ENCODE data around the gene CCDC149.
"Not testable (repeated sequence)": the region's sequence is repeated elsewhere in the genome, so short reads cannot be mapped to it uniquely, and the experiment has no call there.

CCDC149 gene

DNA sequence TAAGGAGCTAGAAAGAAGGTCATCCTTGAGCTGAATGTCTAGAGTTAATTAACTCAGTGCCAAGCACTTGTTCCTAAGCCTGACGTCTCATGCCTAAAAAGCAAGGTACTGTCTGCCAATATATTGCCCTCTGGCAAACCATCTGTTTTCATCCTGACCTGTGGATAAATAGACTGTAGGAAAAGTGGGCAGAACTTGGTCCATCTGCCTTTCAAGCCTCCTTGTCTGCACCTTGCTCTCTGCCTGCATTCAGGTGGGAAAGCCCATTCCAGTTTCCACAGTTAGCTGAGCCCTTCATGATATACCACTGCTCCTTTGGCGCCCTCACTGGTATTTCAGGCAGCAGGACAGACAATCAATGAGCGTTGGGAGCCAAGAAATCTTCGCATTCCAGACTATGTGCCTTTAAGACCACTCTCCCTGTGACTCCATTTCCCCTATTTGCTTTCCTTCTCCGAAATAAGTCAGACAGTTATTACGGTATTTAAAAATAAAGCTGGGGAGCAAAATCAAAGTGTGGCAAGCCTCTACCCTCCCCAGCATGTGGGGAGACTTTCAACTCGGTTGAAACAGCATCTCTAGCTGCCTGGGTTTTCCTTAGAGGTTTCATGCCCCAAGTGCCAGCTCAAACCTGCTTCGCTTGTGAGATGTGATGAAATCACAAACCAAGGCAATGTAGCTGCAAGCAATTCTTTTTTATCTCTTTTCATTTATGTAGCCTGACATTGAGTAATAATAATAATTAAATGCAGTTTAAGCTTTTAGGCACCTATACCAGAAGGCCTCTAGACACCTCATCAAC, 2.5 kb upstream of the CCDC149 start:
- DNase-seq, result no peak

GRCh38 chr4:24914460-24914859, 1.6 kb upstream of the CCDC149 start:
- DNase-seq, result no peak

GRCh38 chr4:24913119-24913485, 260 bp upstream of the CCDC149 start:
- DNase-seq, result no peak

DNA sequence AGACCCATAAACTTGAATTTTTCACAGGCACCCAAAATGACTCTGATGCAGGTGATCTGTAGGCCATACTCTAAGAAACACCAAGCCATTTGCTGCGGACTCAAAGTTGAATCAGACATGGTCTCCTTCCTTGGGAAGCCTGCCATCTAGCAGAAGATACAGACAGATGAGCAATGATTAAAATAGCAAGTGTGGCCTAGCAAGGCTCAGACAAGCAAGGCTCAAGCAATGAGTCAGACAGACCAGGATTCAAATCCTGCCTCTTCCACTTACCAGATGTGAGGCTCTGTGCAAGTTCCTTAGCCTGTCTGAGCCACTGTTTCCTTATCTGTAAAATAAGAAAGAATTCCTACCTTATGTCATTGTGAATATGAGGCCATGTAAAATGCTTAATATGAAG, 2.3 kb downstream of the CCDC149 start:
- DNase-seq, result no peak

GRCh38 chr4:24909606-24910005, 3.2 kb downstream of the CCDC149 start:
- DNase-seq, result not testable (repeated sequence)

DNA sequence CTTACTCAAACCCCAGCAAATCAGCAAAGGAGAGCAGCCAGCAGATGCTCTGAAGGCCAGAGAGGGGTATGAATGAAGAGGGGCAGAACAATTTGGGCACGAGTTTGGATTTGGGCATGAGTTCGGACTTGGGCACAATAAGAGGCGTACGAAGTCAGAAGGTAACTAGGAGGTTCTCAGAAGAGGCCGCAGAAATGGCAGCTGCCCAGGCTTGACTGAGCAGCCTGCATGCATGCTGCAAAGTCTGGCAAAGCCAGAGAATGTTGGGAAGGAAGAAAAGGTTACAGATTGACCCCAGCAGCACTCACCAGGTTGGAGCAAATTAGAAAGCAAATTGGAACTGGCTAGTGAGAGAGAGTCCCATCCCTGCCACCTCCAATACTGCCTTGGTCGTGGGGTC, 15.2 kb downstream of the CCDC149 start:
- no peak for DNase-seq

DNA sequence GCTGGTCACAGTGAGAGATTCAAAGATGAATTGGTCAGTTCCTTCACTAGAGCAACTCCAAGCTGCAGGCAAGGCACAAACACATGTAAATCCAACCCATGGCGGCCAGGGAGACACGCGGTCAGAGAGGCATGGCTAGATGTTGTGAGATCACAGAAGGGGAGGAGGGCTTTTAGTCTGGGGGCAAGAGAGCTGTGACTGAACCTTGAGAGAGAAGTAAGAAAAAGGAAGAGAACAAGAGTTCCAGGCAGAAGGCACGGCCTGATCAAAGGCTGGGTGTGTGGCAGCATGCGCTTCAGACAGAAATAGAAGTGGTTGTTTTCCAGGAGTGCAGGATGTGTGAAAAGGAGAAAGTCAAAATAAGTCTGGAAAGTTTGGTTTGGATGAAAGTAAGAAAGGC, 15.9 kb downstream of the CCDC149 start:
- DNase-seq, result no peak

- no peak for DNase-seq
Observed at GRCh38 chr4:24896056-24896455, 16.8 kb downstream of the CCDC149 start.

DNA sequence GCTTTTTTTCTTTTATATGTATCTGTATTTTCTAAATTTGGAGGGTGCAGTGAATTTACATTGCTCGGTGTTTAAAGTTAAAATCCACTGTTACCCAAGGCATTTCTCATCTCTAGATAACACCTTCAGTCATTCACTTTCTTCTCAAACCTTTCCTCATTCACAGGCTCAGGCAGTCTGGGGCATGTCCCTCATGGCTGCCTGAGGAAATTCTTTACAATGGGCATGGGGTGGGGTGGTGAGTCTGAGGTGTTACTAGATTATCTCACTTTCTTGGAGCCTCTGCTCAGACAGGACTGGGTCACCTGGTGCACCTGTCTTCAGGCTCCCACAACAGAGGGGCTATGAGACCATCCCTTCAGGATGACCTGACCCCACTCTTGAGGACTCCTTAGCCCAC, 17.4 kb downstream of the CCDC149 start:
- DNase-seq, result no peak

DNA sequence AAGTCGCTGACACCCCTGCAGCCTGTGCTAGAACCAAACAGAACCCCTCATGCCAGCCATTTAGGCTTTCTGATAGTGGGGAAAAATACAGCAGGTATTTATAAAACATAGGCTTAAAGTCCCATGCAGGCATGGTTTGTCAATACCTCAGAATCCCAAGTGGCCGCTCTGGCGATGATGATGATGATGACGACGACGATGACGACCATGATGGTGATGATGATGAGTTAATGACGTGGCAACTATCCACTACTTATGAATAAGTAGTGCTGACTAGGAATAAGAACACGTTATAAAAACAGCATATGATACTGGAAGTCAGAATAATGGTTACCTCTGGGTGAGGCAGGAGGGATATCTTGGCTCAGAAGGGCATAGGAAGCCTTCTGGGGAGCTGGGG, 18.0 kb downstream of the CCDC149 start:
- DNase-seq, result no peak

DNA sequence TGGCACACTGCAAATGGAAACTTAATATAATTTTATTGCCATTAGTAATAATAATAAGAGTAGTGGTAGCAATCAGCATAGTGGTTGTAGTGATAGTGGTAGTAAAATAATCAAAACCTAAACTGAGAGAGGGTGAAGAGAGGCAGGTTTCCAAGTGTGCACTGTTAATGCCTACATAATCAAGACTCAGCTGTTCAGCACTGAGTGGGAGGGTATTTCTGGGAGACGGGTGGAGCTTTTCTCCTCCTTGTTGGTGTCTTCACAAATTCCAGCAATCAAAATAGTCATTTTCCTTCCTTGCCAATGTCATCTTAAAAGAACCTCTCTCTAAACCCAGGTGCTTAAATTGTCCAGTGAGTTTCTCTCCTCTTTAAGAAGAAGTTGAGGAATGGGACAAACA, 18.6 kb downstream of the CCDC149 start:
- DNase-seq, result no peak

DNA sequence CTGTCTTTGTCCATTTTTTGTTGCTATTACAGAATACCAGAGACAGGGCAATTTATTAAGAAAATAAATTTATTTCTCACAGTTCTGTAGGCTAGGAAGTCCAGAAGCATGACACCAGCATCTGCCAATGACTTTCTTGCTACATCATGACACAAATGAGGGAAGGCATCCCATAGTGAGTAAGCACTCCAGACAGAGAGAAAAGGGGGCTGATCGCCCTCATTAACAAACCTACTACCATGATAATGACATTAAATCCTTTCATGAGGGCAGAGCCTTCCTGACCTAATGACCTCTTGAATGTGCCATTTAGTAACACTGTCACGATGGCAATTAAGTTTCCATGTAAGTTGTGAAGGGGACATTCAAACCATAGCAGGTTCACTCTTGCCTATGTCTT, 20.1 kb downstream of the CCDC149 start:
- no peak for DNase-seq

DNA sequence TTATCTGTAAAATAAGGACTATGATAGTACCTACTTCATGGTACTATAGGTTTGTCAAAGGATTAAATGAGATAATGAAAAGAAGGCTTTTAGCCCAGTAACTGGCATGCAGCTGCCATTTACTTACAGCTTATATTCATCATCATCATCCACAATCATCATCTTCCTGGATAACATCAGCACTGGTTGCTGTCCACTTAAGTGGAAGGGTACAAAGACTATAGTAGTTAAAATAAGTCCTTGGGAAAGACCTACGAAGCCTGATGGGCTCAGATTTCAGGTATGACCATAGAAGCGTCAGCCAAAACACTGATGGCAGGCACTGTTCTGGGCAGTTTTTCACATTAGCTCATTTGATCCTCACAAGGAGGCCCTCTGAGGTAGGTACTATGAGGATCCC, 20.6 kb downstream of the CCDC149 start:
- no peak for DNase-seq

GRCh38 chr4:24890561-24891126, 22.2 kb downstream of the CCDC149 start:
- no peak for DNase-seq

- no peak for DNase-seq
Observed at GRCh38 chr4:24889991-24890390, 22.9 kb downstream of the CCDC149 start.

GRCh38 chr4:24888475-24889344, 24.1 kb downstream of the CCDC149 start:
- DNase-seq, result no peak

DNA sequence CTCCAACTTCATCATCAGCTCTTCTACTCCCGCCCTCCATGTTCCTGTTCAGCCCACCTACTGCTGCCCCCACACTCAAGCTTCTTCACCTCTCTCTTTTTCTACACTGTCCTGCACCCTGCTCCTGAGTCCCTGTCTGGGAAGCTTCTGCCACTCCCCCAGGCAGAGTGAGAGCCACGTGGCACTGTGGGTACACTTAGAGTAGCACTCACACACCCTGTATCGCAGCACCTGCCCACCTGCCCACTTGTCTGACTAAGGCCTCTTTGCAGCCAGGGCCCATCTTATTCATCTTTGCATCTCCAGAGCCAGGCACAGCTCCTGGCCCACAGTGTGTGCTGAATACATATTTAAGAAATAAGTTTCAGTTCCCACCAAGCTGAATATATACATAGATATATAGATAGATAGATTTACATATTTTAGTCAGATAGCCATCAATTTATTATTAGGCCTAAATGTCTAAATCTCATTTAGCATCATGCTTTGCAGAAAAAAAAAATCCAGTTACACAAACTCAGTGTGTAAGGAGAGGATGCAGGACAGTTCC, 24.9 kb downstream of the CCDC149 start:
- DNase-seq, result no peak

- DNase-seq, result no peak
Observed at GRCh38 chr4:24886596-24886995, 26.2 kb downstream of the CCDC149 start.

DNA sequence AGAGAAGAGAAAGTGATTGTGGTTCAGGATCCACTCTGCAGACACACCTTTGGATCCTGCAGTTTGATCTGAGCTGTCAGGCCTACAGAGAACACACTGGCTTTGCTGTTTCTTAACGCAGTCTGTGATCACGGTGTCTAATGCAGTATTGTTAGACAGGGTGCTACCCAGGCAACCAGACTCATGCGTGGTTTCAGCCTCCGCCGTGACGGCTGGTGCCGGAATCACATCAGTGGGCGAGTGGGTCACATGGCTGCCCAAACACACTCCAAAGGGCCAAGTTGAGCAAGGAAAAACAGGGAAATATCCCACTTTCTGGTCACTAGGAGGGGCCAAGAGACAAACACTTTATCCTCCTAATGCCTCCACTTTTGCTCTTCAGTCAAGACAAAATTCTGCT, 27.5 kb downstream of the CCDC149 start:
- DNase-seq, result no peak

DNA sequence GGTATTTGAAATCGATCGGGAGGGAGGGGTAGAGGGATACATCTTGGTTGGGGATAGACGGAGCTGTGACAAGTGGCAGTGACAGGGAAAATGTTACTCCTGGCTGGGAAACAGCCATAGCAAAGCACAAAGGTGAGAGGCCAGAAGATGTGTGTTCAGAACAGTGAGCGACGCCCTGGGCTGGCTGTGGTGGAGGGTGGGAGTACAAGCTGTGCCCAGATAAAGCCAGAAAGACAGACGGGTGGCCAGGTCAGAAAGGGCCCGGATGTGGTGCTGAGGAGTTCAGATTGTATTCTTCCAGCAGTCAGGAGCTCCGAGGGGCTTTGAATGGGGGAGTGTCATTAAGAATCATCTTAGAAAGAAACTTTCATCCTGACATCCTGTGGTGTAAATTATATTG, 27.9 kb downstream of the CCDC149 start:
- DNase-seq, result no peak

GRCh38 chr4:24881508-24882196, 31.2 kb downstream of the CCDC149 start:
- no peak for DNase-seq

DNA sequence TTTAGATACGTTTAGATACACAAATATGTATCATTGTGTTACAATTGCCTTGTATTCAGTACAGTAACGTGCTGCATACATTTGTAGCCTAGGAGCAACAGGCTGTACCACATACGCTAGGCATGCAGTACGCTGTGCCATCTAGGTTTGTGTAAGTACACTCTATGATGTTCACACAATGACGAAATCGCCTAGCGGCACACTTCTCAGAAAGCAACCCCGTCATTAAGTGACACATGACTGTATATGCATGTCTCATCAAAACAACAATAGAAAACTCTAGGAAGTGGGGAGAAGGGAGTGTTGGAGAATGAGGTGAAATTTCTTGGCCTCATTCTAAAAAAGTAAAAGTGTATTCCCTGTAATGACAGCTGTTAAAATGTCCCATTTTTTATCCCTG, 32.7 kb downstream of the CCDC149 start:
- DNase-seq, result no peak

GRCh38 chr4:24878636-24879016, 34.2 kb downstream of the CCDC149 start:
- DNase-seq, result no peak
